CD4-positive, alpha-beta T cell treated with Interleukin-21 for 1 hour (primary cell): ENCODE results near the gene INAVA.
"Not testable (repeated sequence)": the region's sequence is repeated elsewhere in the genome, so short reads cannot be mapped to it uniquely, and the experiment has no call there.

Experiments used
- DNase-seq: peaks from one replicate; pipeline ENCODE4 v3.0.0-alpha.2; 2020

Gene INAVA

GRCh38 chr1:200899954-200900867 lies 5.5 kb downstream of the INAVA start:
- no peak for DNase-seq

- DNase-seq = no peak
These were observed 6.2 kb downstream of the INAVA start for GRCh38 chr1:200900877-200901276.

DNA sequence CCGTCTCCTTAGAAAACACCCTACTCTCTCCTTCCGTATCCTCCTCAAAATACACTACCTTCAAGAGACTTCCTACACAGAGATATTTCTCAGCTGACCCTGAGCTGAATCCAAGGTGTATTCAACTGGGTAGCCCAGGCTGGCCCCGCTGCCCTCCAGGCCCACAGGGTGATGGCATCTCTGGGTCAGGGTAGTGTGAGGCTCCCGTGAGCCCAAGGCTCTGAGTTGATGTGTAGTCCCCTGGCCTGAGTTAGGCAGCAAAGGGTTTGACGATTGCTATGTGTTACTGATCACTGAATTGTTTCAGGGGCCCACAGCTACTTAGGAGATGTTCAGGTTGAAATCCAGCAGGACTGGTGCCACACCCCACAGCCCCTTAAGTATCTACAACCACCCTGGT lies 6.7 kb downstream of the INAVA start:
- DNase-seq = no peak

DNA sequence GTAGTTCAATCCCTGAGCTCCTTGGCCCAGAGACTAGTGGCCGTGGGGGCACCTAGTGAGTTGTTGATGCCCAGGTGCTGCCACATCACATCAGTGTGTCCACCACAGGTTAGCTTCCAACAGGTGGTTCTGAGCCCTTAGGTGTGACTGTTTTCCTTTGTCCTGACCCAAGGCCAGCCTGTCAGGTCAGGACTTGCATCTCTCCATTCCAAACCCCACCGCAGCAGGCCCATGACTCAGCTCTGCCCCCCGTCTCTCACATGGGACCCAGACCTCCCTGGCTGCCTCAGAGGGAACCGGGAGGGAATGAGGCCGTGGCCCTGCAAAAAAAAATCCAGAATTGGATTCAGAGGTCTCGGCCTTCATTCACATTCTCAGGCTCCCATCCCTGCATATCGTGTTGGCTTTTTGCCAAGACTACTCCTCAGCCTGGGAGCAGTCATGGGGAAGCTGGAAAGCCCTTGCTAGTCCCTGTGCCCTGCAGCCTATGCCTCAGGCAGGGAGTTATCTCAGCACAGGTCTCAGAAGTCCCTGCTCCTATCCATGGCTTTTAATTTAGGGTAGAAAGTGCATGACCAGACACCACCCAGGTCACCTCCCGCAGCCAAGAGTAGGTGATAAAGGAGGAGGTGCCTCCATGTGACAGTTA lies 7.2 kb downstream of the INAVA start:
- no peak for DNase-seq

DNA sequence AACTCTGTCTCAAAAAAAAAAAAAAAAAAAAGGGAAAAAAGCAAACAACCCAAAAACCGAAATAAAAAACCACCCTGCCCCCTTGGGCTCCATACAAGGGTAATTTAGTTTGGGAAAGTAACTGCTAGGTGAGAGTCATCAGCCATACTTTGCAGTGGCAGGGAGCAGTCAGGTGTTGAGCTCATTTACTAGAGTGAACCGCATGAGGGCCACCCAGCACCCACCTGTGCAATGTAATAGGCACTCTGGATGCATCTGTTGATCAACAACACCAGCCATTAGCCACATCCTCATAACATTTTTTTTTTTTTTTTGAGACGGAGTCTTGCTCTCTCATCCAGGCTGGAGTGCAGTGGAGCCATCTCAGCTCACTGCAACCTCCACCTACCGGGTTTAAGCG lies 9.1 kb downstream of the INAVA start:
- no peak for DNase-seq

DNA sequence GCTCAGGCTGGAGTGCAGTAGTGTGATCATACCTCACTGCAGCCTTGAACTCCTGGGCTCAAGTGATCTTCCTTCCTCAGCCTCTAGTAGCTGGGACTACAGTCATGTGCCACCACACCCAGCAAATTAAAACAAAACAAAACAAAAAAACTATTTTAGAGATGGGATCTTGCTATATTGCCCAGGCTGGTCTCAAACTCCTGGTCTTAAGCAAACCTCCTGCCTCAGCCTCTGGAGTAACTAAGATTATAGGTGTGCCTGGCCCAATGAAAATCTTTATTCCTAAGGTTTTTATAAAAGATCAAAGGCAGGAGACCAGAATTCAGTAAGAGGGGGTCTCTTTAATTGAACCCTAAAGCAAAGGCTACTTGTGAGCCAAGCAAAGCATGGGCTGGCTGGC lies 10.1 kb downstream of the INAVA start:
- no peak for DNase-seq

DNA sequence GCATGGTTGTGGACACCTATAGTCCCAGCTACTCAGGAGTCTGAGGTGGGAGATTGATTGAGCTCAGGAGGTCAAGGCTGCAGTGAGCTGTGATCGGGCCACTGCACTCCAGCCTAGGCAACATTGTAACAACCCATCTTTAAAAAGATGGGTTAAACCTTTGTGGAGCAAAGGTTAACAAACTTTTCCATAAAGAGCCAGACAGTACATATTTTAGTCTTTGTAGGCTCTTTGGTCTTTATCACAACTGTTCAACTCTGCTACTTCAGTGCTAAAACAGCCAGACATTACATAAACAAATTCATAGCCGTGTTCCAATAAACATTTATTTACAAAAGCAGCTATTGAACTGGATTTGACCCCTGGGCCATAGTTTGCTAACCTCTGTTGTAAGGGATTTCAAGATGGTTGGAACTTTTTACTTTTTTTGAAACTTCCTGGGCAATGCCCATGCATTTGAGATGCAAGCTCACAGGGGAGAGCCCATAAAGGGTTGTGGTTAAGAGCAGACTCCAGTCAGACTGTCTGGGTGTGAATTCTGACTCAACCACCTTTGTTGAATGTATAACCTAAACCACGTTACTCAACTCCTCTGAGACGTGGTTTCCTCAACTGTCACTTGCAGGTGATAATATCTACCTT lies 10.8 kb downstream of the INAVA start:
- peak; percentile 67 for DNase-seq

DNA sequence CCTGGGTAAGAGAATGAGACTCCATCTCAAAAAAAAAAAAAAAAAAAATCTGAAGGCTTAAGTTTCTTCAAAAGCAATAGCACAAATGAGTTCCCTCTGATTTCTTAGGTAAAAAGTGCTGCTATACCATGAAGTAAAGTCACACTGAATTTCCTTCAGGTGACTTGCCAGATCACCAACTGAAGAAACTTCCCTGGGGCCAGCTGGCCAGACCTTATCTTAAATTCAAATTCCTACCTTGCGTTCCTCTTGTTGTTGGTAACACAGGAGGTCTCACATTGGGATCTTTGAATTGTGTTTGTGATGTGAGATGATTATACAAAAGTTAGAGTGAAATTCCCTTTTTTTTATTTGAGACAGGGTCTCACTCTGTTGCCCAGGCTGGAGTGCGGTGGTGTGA lies 11.8 kb downstream of the INAVA start:
- no peak for DNase-seq

GRCh38 chr1:200907611-200908097 lies 13.0 kb downstream of the INAVA start:
- DNase-seq = no peak

DNA sequence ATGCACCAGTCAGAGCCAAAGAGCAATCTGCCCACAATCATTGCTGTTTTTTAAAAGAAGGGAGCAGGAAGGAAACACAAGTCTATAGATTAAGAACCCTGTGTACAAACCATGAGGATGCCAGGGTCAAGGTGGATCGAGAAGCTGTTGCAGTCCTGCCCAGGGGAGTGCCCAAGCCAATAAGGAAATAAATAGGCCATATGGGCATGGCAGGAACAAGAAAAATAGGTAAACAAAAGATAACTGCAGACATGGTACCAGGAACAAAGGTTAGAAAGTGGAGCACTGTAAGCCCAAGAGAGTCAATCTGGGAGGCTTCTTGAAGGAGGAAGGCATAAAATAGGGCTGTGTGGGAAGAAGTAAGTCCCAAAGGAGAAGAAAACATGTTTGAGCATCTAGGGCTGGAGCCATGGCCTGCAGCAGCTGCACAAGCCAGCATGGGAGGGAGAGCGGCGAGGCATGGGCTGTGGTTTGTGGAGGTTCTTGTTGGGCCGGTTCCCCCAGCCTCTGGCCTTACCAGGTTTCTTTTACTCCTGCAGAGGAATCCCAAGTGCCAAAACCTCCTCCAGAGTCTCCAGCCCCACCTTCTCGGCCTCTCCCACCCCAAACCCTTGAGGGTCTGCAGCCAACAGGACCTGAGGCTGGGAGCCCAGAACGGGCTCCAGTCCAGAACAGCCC lies 13.6 kb downstream of the INAVA start:
- no peak for DNase-seq

DNA sequence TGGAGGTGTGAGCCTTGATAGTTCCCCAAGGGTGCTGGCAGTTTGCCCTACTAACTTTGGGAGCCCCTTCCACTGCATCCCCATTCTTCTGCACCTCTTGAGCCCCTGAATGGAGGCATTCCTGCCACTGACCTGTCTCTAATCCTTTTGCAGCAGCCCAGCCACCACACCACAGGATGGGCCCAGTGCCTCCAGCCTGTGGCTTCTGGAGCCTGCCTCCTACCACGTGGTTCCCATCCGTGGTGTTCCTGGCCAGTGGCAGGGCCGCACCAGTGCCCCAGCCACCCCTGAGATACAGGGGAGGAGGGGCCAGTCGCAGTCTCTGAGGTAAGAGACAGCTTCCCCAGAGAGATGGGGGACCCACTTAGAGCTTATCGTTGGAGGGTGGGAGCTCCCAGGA lies 14.4 kb downstream of the INAVA start:
- no peak for DNase-seq

GRCh38 chr1:200909757-200910239 lies 15.1 kb downstream of the INAVA start:
- no peak for DNase-seq

- DNase-seq = no peak
These were observed 16.7 kb downstream of the INAVA start for GRCh38 chr1:200911361-200911760.

GRCh38 chr1:200911936-200912335 lies 17.2 kb downstream of the INAVA start:
- not testable (repeated sequence) for DNase-seq

- DNase-seq = no peak
These were observed 18.2 kb downstream of the INAVA start for GRCh38 chr1:200912737-200913407.

DNA sequence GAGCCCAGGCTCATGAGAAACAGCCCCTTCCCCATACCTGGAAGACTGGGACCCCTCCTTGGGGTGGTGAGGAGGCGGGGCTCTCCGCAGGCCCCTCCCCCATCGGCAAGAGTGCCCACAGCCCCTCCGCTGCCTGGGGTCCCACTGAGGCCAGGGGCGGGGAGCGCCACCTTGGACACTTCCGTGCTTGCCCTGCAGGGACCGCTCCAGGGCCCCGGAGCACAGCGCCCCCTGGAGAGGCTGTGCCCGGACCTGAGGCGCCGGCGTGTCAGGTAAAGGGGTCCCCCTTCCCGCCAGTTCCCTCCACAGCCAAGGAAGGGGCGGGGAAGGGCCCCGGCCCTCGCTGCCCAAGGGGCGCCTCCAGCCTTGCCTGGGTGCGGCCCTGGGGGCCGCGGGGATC lies 21.5 kb downstream of the INAVA start:
- no peak for DNase-seq

DNA sequence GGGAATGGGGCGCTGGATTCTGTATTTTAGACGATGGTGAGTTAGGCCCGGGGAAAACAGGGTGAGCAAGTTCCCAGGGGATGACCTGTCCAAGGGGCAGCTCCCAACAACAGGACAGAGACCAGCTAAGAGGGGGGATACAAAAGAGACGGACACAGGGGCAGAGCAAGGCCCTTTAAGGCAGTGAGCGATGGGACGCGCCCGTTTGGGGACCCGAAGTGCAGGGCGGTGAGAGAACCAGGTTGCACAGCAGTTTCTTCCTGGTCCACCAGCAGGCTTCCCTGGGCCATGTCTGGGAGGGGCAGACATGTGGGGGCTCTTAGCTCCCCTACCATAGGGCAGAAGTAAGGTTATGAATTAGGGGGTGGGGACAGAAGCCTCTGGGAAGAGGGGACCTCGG lies 22.0 kb downstream of the INAVA start:
- DNase-seq = no peak

DNA sequence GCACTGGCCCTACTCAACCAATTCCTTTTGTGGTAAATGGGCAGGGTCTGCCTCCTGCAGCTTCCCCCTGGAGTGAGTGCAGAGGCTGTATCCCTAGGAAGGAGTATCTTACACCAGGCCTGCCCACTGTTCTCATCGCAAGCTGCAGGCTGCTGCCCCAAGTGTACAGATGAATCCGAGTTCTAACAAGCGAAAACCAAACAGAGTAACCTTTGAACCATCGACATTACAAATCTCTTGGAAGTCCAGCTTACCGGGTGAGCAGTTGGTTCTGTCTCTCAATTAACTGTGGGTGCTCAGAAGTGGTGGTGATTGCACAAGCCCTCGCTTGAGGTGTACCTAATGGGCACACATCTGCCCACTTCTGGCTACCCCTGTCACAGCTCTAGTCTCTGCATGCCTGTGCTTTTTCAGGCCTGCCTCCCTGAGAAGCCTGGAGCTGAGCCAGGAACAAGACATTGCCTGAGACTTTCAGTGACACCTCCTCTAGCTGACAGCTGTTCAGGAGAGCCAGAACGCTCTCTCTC lies 22.7 kb downstream of the INAVA start:
- no peak for DNase-seq

DNA sequence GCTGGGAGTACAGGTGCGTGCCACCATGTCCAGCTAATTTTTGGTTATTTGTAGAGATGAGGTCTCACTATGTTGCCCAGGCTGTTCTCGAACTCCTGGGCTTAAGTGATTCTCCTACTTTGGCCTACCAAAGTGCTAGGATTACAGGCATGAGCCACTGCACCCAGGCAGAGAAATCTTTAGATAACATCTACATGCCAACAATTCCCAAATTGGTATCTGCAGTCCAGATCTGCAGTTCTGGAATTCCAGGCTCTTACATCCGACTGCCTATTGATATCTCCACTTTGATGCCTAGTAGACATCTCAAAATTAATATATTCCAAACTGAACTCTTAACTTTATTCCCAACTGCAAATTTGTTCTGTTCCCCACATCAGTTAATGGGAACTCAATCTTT lies 23.3 kb downstream of the INAVA start:
- DNase-seq = no peak

DNA sequence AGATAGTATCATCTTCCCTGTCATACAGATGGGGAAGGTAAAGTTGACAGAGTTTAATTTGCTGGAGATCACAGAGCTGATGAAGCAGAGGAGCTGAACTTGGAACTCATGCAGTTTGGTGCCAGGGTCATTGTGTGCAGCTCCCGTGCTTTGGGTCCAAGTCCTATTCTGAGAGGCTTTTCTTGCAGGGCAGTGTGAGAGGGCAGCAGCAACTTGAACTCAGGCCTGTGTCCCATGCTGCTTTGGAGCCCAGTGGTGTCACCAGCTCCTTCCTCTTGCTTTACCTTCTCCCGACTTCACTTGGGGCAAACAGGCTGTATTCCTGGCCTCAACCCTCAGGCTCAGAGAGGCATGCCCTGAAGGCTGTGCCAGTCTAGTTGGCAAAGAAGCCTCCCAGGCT lies 24.7 kb downstream of the INAVA start:
- DNase-seq = no peak

DNA sequence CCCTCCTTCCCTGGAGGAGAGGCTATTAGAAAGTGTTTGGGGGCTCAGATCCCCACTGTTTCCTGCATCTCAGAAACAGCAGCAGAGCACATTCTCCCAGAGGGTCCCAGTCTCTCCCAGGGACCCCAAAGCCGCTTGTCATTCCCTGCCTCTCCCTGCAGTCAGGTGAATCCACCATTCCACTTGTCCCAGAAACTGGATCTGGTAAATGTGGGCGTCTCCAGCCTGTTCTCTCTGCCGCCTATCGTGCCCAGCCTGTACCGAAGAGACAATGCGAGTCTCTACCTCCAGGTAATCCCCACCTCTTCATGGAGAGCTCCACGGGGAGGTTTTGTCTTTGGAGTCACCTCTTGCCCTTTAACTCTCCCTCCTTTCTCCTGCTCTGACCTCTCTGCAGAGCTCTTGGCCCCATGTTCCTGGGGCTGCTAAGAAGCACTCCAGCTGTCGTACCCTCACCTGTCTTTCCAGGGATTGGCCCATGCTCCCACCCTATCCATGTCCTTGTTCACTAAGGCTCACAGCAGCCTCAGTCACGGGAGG lies 26.9 kb downstream of the INAVA start:
- no peak for DNase-seq

- DNase-seq = no peak
These were observed 27.7 kb downstream of the INAVA start for GRCh38 chr1:200922406-200922805.
